ENCODE measurements around the gene CLTCL1.

DNA sequence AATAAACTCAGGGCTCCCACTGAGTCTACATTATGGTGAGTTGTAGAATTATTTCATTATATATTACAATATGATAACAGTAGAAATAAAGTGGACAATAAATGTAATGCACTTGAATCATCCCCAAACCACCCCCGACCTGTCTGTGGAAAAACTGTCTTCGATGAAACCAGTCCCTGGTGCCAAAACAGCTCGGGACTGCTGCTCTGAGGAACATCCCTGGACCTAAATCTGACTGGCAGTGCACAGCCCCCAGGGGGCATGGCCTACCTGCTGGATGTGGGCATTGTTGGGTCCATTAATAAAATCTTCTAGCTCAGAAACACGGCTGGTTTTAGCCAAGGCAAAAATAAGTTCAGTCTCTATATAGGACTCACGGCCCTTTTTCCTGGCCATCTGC lies 83.6 kb downstream of the CLTCL1 start:
- no peak for TF ChIP-seq BACH1 (tag; IDR thresholded peaks at IDR 0.05)
- TF ChIP-seq, protein P1, sequence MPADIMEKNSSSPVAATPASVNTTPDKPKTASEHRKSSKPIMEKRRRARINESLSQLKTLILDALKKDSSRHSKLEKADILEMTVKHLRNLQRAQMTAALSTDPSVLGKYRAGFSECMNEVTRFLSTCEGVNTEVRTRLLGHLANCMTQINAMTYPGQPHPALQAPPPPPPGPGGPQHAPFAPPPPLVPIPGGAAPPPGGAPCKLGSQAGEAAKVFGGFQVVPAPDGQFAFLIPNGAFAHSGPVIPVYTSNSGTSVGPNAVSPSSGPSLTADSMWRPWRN (IDR thresholded peaks at IDR 0.05; ENCODE audit: low read depth): no peak
- TF ChIP-seq U2AF2 (optimal IDR thresholded peaks at IDR 0.05; ENCODE audit: low read depth, low read length): no peak
- no peak for TF ChIP-seq POLR2A (conservative IDR thresholded peaks at IDR 0.05)
- no peak for TF ChIP-seq ESRRA (IDR thresholded peaks at IDR 0.05; ENCODE audit: borderline replicate concordance, low read depth)
- TF ChIP-seq, protein P2, sequence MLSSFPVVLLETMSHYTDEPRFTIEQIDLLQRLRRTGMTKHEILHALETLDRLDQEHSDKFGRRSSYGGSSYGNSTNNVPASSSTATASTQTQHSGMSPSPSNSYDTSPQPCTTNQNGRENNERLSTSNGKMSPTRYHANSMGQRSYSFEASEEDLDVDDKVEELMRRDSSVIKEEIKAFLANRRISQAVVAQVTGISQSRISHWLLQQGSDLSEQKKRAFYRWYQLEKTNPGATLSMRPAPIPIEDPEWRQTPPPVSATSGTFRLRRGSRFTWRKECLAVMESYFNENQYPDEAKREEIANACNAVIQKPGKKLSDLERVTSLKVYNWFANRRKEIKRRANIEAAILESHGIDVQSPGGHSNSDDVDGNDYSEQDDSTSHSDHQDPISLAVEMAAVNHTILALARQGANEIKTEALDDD (IDR thresholded peaks at IDR 0.05): no peak
- TF ChIP-seq, protein P3, sequence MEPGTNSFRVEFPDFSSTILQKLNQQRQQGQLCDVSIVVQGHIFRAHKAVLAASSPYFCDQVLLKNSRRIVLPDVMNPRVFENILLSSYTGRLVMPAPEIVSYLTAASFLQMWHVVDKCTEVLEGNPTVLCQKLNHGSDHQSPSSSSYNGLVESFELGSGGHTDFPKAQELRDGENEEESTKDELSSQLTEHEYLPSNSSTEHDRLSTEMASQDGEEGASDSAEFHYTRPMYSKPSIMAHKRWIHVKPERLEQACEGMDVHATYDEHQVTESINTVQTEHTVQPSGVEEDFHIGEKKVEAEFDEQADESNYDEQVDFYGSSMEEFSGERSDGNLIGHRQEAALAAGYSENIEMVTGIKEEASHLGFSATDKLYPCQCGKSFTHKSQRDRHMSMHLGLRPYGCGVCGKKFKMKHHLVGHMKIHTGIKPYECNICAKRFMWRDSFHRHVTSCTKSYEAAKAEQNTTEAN (CRISPR knock-in tag; IDR thresholded peaks at IDR 0.05): no peak
- TF ChIP-seq, protein P4, sequence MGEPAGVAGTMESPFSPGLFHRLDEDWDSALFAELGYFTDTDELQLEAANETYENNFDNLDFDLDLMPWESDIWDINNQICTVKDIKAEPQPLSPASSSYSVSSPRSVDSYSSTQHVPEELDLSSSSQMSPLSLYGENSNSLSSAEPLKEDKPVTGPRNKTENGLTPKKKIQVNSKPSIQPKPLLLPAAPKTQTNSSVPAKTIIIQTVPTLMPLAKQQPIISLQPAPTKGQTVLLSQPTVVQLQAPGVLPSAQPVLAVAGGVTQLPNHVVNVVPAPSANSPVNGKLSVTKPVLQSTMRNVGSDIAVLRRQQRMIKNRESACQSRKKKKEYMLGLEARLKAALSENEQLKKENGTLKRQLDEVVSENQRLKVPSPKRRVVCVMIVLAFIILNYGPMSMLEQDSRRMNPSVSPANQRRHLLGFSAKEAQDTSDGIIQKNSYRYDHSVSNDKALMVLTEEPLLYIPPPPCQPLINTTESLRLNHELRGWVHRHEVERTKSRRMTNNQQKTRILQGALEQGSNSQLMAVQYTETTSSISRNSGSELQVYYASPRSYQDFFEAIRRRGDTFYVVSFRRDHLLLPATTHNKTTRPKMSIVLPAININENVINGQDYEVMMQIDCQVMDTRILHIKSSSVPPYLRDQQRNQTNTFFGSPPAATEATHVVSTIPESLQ (CRISPR knock-in tag; IDR thresholded peaks at IDR 0.05): no peak
- no peak for TF ChIP-seq EZH2 (IDR thresholded peaks at IDR 0.05; ENCODE audit: borderline replicate concordance, low read depth, low read length)
- TF ChIP-seq, protein P5, sequence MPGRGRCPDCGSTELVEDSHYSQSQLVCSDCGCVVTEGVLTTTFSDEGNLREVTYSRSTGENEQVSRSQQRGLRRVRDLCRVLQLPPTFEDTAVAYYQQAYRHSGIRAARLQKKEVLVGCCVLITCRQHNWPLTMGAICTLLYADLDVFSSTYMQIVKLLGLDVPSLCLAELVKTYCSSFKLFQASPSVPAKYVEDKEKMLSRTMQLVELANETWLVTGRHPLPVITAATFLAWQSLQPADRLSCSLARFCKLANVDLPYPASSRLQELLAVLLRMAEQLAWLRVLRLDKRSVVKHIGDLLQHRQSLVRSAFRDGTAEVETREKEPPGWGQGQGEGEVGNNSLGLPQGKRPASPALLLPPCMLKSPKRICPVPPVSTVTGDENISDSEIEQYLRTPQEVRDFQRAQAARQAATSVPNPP (IDR thresholded peaks at IDR 0.05; ENCODE audit: borderline replicate concordance, insufficient read depth, insufficient read length): no peak
- TF ChIP-seq ZNF431 (CRISPR knock-in tag; IDR thresholded peaks at IDR 0.05): no peak
- TF ChIP-seq ZNF384 (IDR thresholded peaks at IDR 0.05; ENCODE audit: low read depth, low read length): no peak
- TF ChIP-seq ZNF354B (CRISPR knock-in tag; IDR thresholded peaks at IDR 0.05): no peak
- no peak for TF ChIP-seq RAD21 (CRISPR knock-in tag; conservative IDR thresholded peaks at IDR 0.05 in 1 of 2, IDR thresholded peaks at IDR 0.05 in 1 of 2)
